ENCODE data around the gene C12orf75. TPM values are rescaled to one million over a fixed set of nuclear protein-coding genes. Genes with fewer than 3 reads are reported as not detected.

The C12orf75 gene
- total RNA-seq, 1 donor from 2014 or later, result 2.6 TPM

- no peak for DNase-seq (ENCODE audit: low spot score)
Measured at GRCh38 chr12:105358789-105359188, 28.3 kb downstream of the C12orf75 start.

GRCh38 chr12:105359856-105360255, 29.4 kb downstream of the C12orf75 start:
- intact Hi-C loops (cut with DNase I), result no loop called here
- no peak for DNase-seq (ENCODE audit: low spot score)

More at GRCh38 chr12:105358789-105359188, 28.3 kb downstream of the C12orf75 start:
- intact Hi-C loops (cut with DNase I), result no loop called here

- intact Hi-C loops (cut with DNase I), result no loop called here
- DNase-seq (ENCODE audit: low spot score), result no peak
Measured at GRCh38 chr12:105363890-105364289, 33.4 kb downstream of the C12orf75 start.

- no peak for DNase-seq (ENCODE audit: low spot score)
Measured at GRCh38 chr12:105365231-105365630, 34.7 kb downstream of the C12orf75 start.

GRCh38 chr12:105368047-105368646, 37.7 kb downstream of the C12orf75 start:
- DNase-seq (ENCODE audit: low spot score), result no peak
- intact Hi-C loops (cut with DNase I), result no loop called here

More at GRCh38 chr12:105365231-105365630, 34.7 kb downstream of the C12orf75 start:
- intact Hi-C loops (cut with DNase I), result no loop called here

GRCh38 chr12:105369014-105369413, 38.5 kb downstream of the C12orf75 start:
- intact Hi-C loops (cut with DNase I), result no loop called here
- DNase-seq (ENCODE audit: low spot score), result no peak

- no peak for DNase-seq (ENCODE audit: low spot score)
- intact Hi-C loops (cut with DNase I), result no loop called here
Measured at GRCh38 chr12:105374303-105374702, 43.8 kb downstream of the C12orf75 start.

- intact Hi-C loops (cut with DNase I), result no loop called here
- DNase-seq (ENCODE audit: low spot score), result no peak
Measured at GRCh38 chr12:105377077-105377476, 46.6 kb downstream of the C12orf75 start.

GRCh38 chr12:105378911-105379310, 48.4 kb downstream of the C12orf75 start:
- intact Hi-C loops (cut with DNase I), result no loop called here
- DNase-seq (ENCODE audit: low spot score), result no peak

GRCh38 chr12:105382771-105383622, 52.5 kb downstream of the C12orf75 start:
- intact Hi-C loops (cut with DNase I), result loop anchor here (5.0 kb wide), 1 partner anchor 106 kb away; no protein-coding TSS in a partner anchor
- no peak for DNase-seq (ENCODE audit: low spot score)

- no peak for DNase-seq (ENCODE audit: low spot score)
- intact Hi-C loops (cut with DNase I), result loop anchor here (5.0 kb wide), 1 partner anchor 107 kb away; no protein-coding TSS in a partner anchor
Measured at GRCh38 chr12:105384220-105384619, 53.7 kb downstream of the C12orf75 start.

- intact Hi-C loops (cut with DNase I), result loop anchor here (5.0 kb wide), 1 partner anchor 108 kb away; no protein-coding TSS in a partner anchor
- no peak for DNase-seq (ENCODE audit: low spot score)
Measured at GRCh38 chr12:105384916-105385535, 54.5 kb downstream of the C12orf75 start.

GRCh38 chr12:105386431-105386830, 55.9 kb downstream of the C12orf75 start:
- intact Hi-C loops (cut with DNase I), result no loop called here
- no peak for DNase-seq (ENCODE audit: low spot score)

- intact Hi-C loops (cut with DNase I), result no loop called here
- no peak for DNase-seq (ENCODE audit: low spot score)
Measured at GRCh38 chr12:105391231-105391630, 60.7 kb downstream of the C12orf75 start.

GRCh38 chr12:105393587-105393986, 63.1 kb downstream of the C12orf75 start:
- DNase-seq (ENCODE audit: low spot score), result no peak
- intact Hi-C loops (cut with DNase I), result no loop called here

GRCh38 chr12:105396024-105396423, 65.5 kb downstream of the C12orf75 start:
- intact Hi-C loops (cut with DNase I), result no loop called here
- no peak for DNase-seq (ENCODE audit: low spot score)

- intact Hi-C loops (cut with DNase I), result no loop called here
- no peak for DNase-seq (ENCODE audit: low spot score)
Measured at GRCh38 chr12:105396983-105397382, 66.5 kb downstream of the C12orf75 start.

- DNase-seq (ENCODE audit: low spot score), result no peak
- intact Hi-C loops (cut with DNase I), result no loop called here
Measured at GRCh38 chr12:105398930-105399329, 68.4 kb downstream of the C12orf75 start.

- intact Hi-C loops (cut with DNase I), result no loop called here
- DNase-seq (ENCODE audit: low spot score), result no peak
Measured at GRCh38 chr12:105399428-105400081, 69.1 kb downstream of the C12orf75 start.

GRCh38 chr12:105400227-105400626, 69.7 kb downstream of the C12orf75 start:
- DNase-seq (ENCODE audit: low spot score), result no peak
- intact Hi-C loops (cut with DNase I), result no loop called here

Measured in cardiac septum (tissue), 1 donor.